Inflammatory macrophage treated with lipopolysaccharide for 1 hour (primary cell): ENCODE data around the gene GNG2.
A peak's percentile ranks its signal among the peaks of the same experiment; 100 is the strongest.

ENCODE experiments used
- DNase-seq, 2 donors: peaks; one replicate each; pipeline ENCODE4 v3.0.0-alpha.2; 2020 to 2022

The GNG2 gene

DNA sequence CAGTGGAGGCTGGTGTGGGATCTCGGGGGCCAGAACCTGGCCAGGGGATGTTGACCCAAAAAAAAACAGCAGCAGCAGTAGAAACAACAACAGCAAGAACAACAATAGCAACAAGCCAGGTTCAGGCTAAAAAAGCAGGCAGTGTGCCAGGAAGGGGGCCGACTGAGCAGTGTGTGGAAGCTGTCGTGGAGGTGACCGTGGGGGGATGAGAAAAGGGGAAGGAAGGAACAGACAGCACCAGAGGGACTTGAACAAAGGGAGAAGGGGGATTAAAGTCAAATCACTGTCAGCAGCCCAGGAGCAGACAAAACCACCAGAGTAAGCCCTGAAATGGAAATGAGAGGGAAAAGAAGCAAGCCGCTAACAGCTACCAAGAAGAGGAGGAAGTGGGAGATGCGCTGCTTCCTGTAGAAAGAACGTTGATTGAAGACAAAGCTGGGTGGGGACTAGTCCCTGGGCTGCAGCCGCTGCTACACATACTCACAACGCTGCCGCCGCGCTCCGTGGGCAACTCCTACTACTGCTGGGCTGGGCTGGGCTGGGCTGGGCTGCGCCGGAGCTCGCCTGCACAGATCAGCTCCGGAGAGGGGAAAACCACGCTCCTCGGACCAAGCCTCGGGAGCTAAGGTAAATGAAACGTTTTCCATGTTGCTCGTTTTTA is at the start of gene GNG2:
Gene GNG2, plus strand, starts transcription at position 449 of the 661 bp plus-strand sequence. CDS start 90,067 bp downstream, outside the sequence.
- DNase-seq: peak; percentile 80 to 86

DNA sequence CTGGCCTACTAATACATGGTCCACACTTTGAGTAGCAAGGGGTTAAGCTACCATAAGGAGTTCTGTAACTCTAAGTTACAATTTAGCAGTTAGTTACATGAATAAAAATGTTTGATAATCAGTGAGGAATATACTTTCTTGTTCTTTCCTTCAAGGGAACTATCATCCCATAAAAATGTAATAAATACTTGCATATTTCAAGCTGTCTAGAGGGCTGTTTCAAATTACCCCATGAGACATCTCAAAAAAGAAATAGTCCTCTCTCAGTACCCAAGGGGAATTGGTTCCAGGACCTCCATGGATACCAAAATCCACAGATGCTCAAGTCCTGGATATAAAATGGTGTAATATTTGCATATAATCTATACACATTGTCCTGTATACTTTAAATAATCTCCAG is 48.7 kb upstream of the GNG2 start:
- no peak for DNase-seq

DNA sequence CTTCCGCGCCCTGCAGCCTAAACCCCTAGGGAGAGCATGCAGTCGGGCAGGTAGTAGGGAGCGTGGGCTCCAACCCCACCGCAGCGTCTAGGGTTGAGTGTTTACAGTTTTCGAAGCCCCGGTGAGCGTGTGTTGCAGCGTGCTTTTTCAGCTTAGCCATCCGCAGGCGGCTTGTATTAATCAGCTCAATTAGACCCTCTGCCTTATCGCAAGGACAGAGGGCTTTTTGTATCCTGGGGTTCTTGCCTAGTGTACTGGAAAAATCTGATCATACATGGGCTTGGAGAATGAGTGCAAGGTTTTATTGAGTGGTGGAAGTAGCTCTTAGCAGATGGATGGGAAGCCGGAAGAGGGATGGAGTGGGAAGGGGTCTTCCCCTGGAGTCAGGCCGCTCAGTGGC is 44.4 kb upstream of the GNG2 start:
- DNase-seq: no peak

DNA sequence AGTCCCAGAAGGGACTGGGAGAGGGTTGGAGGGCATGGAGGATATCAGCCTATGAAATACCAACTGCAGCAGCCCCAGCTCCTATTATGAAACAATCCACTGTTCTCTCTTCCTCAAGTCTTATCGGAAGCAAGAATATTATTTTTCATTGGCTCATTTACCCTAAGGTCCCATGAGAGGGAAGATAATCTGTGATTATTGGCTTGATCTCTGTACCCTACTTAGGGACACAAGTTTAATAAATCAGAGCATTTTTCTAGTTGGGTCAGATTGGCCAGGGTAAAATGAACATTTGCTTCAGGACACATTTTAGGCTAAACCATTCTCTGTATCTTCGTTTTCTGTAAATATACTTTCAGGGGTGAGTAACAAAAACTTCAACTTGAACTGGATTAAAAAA is 43.1 kb upstream of the GNG2 start:
- no peak for DNase-seq

DNA sequence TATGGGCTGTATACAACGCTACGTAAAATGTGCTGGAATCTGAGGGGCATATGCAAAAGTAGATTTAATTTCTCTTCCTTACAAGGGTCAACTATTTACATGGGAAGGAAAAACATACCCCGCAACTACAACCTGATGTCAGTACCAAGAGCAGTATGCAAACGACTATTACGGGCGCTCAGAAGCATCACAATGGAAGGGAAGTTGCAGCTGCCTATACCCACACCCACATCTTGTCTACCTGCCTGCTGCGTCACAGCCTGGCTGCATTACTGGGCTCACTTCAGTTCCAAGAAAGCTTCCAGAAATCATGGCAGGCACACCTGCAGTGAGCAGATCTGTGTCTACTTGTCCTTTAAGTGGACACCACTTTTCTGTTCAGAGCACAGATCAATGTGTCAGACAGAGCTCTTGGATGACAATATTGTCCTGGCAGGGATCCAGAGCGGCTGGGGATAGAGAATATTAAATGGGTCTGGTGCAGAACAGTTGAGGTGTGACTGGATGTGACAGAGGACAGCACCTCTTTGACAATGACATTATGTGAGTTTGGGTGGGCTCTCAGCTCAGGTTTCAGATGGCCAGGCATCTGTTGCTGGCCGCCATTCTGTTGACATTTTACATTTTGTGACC is 41.5 kb upstream of the GNG2 start:
- no peak for DNase-seq

DNA sequence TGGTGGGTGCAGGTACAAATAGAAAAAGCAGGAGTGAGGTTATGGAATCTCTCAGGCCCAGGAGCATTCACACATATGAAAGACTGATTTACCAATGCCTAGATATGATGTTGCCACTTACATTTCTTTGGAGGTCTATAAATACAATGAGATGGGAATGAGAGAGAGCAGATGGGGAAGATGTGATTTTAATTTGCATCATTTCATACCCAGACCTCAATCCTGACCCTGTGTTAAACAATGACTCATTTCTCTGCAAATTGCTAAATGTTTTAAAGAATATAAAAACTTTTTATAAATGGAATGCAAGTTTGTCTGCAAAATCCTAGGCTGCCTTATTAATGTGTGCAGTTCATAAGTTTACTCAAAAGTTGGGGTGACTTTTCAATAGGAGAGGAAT is 38.6 kb upstream of the GNG2 start:
- DNase-seq: no peak

DNA sequence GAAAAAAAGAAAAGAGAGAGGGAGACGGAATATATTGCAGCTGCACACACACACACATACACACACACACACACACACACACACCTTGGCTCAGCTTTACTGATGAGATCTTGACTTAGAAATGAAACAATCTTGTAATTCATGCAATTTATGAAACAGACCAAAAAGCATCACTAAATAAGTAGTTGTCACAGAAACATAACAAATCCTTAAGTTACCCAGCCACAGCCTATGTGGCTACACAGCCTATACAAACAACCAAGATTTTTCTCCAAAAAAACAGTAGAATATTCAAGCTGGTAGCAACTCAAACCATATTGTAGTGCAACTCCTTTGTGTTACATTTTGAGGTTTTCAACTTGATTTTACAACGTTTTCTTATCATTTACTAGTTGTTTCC is 37.9 kb upstream of the GNG2 start:
- no peak for DNase-seq

DNA sequence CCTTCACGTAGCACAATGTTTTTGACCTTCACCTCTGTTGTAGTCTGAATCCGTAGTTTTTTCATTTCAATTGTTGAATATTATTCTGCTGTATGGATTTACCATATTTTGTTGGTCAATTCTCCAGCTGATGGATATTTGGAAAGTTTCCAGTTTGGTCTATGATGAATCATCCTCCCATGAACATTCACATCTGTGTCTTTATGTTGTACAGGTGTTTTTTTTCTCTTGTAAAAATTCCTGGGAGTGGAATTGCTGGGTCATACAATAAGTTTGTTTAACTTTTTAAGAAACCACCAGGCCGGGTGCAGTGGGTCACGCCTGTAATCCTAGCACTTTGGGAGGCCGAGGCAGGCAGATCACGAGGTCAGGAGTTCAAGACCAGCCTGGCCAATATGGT is 36.7 kb upstream of the GNG2 start:
- no peak for DNase-seq

DNA sequence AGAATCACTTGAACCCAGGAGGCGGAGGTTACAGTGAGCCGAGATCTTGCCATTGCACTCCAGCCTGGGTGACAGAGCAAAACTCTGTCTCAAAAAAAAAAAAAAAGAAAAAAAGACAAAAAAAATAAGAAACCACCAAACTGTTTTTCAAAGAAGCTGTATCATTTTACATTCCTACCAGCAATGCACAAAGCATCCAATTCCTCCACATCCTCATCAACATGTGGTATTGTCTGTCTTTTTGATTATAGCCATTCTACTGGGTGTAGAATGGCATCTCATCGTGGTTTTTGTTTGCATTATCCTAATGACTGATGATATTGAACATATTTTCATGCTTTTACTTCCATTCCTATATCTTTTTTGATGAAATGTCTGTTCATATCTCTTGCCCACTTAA is 36.2 kb upstream of the GNG2 start:
- DNase-seq: no peak

DNA sequence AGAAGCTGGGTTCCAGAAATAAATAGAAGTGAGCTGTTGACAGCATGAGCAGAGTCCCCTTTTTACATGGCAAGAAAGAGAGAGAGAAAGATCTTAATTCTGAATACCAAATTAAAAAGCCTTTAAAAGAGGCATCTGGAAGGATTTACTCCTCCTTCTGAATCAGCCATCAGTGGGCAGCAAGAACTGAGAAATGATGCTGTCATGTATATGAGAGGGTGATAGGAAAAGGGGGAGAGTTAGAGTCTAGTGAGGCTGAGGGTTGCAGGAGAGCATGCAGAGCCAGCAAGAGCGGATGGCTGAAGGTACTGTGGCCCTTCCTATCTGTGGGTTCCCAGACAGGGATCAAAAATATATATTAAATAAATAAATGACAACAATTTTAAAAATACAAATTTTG is 34.5 kb upstream of the GNG2 start:
- no peak for DNase-seq

DNA sequence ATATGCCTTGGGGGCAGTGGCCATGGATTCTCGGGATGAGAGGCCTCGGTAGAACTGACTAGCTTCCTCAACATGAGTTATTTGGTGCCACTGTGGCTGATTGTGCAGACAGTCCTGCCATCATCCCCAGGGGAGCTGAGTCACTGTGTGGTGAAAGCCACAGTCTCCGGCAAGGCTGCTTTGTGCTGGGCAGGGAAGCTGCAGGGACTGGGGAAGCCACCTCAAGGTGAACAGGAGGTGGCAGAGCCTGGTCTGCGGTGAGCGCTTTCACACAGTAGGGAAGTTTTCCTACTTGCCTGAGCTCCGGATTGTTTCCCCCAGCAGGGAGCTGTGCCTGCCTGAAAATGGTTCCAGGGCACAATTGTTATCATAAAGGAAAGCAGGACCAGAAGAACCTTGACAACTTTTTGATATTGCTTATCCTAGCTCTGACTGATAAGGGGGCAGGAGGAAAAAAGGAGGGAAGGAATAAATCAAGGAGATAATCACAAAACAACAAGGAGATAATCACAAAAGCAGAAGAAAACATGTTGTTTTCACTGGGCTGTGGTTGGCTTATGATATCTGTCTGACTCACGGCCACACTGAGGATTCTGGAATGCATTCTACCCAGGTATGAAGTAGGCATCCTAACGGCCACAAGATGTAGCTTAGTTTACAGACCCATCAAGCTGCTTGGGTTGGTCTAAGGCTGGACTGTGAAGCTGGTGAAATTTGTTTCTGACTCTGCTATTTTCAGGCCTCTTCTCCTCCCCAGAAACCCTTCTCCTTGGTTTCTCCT is 32.2 kb upstream of the GNG2 start:
- DNase-seq: peak; percentile 40 to 54

DNA sequence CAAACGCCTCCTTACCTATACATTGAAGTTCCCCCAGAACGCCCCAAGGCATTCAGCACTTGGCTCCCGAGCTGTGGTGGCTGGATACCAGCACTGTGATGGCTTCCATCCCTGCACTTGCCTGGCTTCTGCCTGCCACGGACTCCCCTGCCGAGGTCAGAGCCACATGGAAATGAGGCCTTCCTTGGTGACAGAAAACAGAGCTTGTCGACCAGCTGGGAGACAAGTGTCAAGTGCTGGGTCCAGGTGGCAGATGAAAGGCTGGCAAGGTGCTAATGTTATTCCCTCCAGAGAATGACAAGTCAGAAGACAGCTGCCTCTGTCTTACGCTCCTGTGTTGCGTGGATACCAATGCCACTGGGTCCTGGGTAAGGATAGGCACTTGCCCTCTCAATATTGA is 26.2 kb upstream of the GNG2 start:
- DNase-seq: no peak

DNA sequence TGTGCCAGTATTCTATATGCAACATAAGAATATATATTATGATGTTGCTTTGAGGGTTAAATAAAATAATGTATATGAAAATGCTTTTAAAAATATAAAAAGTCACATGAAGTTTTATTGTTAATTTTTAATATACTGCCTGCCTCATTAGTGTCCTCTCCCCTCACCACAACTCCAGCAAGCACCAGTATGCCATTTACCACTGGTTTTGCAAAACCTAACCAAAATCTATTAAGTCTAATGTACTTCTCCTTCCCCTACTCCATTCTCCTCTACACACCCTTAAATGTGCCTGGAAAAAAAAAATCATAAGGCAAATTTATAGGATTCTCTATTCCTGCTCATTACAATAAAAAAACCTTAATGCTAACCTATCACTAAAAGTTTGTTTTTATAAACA is 24.0 kb upstream of the GNG2 start:
- no peak for DNase-seq

DNA sequence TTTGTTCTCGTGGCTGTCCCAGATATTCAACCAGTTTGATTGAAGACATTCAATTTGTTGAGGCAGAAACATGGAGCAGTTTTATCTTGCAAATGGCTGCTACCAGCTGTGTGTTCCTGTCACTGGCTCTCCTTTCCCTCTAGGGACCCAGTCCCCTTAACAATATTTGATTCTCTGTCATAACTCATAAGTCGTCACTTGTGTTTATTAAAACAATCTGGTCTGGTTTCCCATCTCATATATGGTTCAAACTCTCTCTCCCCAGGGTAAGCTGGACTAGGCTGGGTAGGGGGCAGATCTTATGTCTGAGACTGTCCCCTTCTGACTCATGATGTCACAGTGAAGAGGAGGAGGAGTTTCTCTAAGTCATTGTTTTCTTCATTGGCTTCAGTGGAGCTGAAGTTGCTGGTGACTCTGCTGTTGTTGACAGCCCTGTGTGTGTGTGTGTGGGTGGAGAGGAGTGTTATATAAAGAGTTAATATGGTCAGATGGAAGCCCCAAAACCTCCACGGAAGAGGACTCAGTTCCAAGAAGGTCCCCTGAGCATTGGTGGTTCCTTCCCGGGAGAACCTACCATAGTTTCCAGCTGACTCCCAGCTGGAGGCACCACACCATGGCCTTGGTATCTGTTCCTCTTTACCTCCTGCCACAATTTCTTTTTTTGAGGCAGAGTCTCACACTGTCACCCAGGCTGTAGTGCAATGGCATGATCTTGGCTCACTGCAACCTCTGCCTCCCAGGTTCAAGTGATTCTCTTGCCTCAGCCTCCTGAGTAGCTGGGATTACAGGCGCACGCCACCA is 16.1 kb upstream of the GNG2 start:
- no peak for DNase-seq

DNA sequence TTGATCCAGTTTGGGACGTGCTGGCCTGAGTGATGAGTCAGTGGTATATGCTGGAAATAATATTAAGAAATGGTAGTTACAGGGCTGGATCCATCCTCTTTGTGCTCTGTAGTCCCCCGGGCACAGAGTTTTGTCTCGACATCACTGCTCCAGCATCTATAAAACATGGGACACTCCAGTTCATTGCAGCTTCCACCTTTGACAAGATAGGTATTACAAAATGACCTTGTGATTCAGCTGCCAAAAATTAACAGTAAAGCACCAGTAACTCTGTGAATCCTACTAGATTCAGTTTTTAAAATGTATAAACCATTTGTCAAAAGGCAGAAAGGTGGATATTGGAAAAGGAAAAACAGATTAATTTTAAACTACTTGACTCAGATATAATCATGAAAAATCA is 14.6 kb upstream of the GNG2 start:
- DNase-seq: no peak

DNA sequence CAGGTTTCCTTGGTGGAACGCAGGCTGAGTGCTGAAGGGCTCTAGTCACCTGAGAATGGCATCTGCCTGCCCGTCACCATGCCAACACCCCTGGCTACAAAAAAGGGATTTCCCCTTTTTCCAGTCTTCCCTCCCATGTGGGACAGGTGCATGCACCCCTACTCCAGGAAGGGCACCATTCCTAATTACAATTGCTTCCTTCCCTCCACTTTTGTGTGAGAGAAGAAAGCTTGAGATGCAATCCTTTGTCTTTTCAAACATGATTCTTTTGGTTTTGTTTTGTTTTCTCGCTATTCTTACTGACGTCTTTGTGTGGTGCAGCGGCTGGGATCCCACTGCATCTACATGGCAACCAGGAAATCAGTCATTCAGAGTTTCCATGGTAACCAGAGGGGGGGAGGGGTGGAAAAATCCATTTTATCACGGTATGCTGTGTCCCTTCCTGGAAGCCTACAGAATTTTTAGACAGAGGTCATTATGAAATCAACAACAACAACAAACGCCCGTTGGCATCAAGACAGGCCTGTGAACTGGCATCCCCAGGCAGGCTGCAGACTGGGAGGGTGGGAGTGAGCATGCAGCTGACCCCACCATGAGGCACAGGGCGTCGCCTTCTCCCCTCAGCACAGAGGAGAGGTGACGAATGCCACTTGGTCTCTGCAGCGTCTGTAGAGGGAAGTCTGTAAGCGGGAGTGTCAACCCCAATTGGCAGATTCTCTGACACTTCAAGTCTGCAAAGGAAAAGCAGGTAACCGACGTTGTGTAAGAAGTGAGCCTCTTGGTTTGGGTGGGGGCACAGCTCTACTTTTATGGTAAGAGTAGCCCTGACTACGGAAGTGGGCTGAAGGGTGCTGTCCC is 13.6 kb upstream of the GNG2 start:
- DNase-seq: peak; percentile 39 to 74

DNA sequence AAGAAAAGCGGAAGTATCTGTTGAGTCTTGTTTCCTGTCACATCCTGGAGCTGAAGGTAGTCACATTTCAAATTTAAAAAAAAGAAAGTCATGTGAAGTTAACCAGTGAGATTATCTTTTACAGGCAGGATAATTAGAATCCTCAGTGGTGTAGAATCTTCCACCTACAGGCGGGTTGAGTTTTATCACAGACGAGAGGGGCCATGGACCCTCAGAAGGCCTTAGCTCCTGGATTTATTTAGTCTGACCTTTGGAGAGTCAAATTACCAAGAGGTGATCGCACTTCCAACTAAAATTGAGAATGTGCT is 13.0 kb upstream of the GNG2 start:
- DNase-seq: peak in 1 of 2 donors; percentile 85

DNA sequence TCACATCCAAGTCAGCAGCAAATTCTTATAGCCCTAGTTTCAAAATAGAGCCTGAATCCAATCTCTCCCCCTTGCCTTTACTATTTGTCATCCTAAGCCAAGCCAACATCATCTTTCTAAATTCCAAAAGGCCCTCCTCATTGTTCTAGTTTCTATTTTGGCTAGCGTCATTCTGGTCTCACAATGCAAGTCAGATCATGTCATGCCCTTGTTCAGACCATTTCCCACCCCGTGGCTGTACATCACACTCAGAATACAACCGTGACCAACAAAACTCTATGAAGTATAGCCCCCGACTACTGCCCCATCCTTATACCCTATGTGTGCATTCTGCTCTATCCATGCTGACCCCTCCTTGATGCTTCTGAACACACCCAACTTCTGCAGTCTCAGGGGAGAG is 12.3 kb upstream of the GNG2 start:
- DNase-seq: no peak

DNA sequence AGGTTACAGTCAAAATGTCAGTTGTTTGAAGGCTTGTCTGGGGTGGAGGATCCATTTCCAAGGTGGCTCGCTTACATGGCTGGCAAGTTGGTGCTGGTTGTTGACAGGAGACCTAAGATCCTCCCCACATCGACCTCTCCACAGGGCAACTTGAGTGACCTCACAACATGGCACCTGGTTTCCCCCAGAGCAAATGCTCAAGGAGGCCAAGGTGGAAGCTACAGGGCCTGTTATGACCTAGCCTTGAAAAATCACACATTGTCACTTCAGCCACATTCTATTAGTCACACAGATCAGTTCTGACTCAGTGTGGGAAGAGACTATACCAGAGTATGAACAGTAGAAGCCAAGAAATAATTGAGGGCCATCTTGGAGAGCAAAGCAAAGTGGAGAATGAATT is 11.3 kb upstream of the GNG2 start:
- DNase-seq: no peak

DNA sequence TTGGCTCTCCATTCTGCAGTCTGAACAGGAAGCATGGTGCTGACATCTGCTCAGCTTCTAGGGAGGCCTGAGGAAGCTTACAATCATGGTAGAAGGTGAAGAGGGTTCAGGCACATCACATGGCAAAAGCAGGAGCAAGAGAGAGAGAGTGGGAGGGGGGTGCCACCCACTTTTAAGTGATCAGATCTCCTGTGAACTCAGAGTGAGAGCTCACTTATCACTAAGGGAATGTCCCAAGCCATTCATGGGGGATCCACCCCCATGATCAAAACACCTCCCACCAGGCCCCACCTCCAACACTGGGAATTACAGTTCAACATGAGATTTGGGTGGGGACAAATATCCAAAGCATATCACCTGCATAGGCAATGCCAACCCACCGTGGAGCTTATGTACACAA is 9.8 kb upstream of the GNG2 start:
- no peak for DNase-seq

DNA sequence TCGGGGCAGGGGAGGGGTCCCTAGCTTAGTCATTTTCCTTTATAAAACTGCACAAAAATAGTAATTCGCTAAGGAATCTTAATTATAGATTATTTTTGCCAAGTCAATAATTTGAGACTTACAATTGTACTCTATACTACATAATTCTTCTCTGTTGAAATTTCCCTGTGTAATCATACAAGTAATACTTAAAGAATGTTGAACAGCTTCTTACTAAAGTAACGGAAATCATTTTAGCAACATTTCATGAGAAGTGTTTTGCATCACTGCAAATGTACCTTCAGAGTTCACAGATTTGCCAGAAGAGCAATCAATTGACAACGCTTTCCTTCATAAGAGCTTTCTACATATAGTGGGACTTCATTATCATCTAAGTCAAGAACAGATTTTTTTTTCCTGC is 7.9 kb upstream of the GNG2 start:
- DNase-seq: no peak

DNA sequence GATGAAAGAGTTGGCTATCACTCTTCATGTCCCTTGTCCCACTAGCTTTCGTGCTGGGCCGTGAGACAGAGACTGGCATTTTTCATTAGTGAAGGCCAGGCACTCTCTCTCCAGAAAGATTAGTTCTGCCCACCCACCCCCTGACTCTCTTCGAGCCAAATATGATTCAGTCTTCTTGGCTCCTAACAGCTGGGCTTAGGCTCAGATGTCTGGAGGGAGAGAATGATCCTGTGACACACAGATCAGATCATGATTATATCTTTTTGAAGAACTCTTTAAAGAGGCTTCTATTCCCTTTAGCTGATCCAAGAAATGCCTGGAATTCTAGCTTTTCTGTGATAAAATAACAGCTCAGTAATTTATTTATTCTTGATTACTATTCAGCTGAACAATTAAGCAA is 5.2 kb upstream of the GNG2 start:
- no peak for DNase-seq
